Measurements from ENCODE around the gene CFAP299. TPM values are rescaled to one million over a fixed set of nuclear protein-coding genes. Genes with fewer than 3 reads are reported as not detected.

Gene CFAP299
- total RNA-seq, 1 donor from 2014 or later: not detected

DNA sequence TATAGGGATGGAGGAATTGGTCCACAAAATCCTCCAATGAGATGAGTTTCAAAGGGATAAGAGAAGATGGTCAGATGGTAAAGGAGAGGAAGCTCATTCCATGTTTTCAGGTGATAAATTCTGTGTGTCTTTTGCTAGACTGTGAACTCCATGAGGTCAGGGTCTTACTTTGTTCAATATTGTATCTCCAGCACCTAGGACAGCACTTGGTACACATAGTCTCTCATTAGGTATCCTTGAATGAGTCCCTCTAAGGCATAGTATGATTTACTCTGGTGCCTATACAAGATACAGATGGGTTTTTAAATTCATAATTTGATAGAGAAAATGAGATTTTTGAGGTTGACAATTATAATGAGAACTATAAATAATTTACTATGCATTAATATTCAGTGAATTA lies 510.7 kb downstream of the CFAP299 start:
- TF ChIP-seq, protein P1, sequence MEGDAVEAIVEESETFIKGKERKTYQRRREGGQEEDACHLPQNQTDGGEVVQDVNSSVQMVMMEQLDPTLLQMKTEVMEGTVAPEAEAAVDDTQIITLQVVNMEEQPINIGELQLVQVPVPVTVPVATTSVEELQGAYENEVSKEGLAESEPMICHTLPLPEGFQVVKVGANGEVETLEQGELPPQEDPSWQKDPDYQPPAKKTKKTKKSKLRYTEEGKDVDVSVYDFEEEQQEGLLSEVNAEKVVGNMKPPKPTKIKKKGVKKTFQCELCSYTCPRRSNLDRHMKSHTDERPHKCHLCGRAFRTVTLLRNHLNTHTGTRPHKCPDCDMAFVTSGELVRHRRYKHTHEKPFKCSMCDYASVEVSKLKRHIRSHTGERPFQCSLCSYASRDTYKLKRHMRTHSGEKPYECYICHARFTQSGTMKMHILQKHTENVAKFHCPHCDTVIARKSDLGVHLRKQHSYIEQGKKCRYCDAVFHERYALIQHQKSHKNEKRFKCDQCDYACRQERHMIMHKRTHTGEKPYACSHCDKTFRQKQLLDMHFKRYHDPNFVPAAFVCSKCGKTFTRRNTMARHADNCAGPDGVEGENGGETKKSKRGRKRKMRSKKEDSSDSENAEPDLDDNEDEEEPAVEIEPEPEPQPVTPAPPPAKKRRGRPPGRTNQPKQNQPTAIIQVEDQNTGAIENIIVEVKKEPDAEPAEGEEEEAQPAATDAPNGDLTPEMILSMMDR (IDR thresholded peaks at IDR 0.05): no peak
- no peak overlapping the region for H3K4me3 Mint-ChIP-seq (ENCODE audit: unreplicated experiment)
- H3K27me3 Mint-ChIP-seq (ENCODE audit: unreplicated experiment): no peaks in the 10 kb centered on the region
- no peaks in the 10 kb centered on the region for H3K4me1 Mint-ChIP-seq (ENCODE audit: unreplicated experiment)
- H3K9me3 Mint-ChIP-seq (ENCODE audit: unreplicated experiment): peaks cover 16% of the 10 kb centered on the region
- no peak overlapping the region for H3K27ac Mint-ChIP-seq (ENCODE audit: unreplicated experiment)
- no peaks in the 10 kb centered on the region for H3K36me3 Mint-ChIP-seq (ENCODE audit: unreplicated experiment)
- no peak for DNase-seq (ENCODE audit: extremely low spot score, unreplicated experiment)

DNA sequence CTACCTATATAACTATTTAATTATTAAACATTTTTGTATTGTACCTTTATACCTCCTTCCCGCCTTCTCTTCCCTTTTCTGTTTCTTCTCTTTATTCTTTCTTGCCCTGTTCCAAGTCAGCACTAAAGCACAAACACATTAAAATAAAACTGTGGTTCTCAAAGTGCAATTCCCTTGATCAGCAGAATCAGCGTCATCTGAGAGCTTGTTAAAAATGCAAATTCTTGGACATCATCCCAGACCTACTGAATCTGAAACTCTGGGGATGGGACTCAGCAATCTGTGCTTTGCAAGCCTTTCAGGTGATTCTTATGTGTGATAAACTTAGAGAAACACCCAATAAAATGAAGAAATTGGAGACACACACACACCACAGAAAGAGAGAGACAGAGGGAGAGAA lies 516.5 kb downstream of the CFAP299 start:
- Mint-ChIP-seq H3K9me3 (ENCODE audit: unreplicated experiment) (peaks cover 2% of the 10 kb centered on the region), H3K4me3 (ENCODE audit: unreplicated experiment) (no peak overlapping the region), H3K27ac (ENCODE audit: unreplicated experiment) (no peak overlapping the region), H3K4me1 (ENCODE audit: unreplicated experiment) (no peaks in the 10 kb centered on the region), H3K27me3 (ENCODE audit: unreplicated experiment) (no peaks in the 10 kb centered on the region), H3K36me3 (ENCODE audit: unreplicated experiment) (no peaks in the 10 kb centered on the region)
- DNase-seq (ENCODE audit: extremely low spot score, unreplicated experiment): no peak
- TF ChIP-seq, protein P1 (IDR thresholded peaks at IDR 0.05): no peak

DNA sequence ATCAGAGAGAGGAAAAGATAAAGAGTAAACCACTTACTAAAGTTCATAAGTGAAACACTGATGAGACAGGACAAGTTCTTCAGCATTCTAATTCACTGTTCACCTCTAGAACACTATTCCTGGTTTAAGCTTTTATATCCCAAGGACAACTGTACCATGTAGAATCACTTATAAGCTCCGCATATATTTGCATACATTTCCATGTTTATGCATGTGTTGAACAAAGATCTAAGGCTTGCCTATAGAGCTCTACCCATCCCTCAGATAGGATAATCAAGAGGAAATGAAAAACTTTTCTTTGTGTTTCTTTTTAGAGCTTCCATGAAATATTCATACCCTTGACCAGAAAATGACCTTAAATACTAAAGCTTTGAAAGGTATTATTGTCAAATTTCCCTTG lies 538.0 kb downstream of the CFAP299 start:
- no peaks in the 10 kb centered on the region for H3K9me3 Mint-ChIP-seq (ENCODE audit: unreplicated experiment)
- H3K4me3 Mint-ChIP-seq (ENCODE audit: unreplicated experiment): no peak overlapping the region
- DNase-seq (ENCODE audit: extremely low spot score, unreplicated experiment): no peak
- TF ChIP-seq, protein P1 (IDR thresholded peaks at IDR 0.05): no peak
- H3K27ac Mint-ChIP-seq (ENCODE audit: unreplicated experiment): no peak overlapping the region
- H3K27me3 Mint-ChIP-seq (ENCODE audit: unreplicated experiment): peaks cover 3% of the 10 kb centered on the region
- H3K36me3 Mint-ChIP-seq (ENCODE audit: unreplicated experiment): no peaks in the 10 kb centered on the region
- H3K4me1 Mint-ChIP-seq (ENCODE audit: unreplicated experiment): no peaks in the 10 kb centered on the region

DNA sequence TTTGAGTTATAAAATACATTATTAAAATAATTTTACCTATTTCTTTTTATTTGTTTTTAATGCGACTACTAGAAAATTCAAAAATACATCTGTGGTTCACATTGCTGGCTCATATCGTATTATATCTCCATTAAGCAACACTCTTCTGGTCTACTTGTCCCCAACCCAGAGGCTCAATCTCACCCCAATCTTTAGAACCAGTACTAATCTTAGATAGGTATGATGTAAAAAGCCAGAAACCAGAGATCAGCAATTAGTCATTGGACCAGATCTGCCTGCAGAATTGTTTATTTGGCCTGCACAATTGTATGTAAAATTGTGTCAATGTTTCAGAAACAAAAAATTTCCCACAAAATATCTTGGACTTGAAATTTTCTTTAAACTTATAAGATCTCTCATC lies 539.4 kb downstream of the CFAP299 start:
- Mint-ChIP-seq H3K4me3 (ENCODE audit: unreplicated experiment) (no peak overlapping the region), H3K4me1 (ENCODE audit: unreplicated experiment) (no peaks in the 10 kb centered on the region), H3K36me3 (ENCODE audit: unreplicated experiment) (no peaks in the 10 kb centered on the region), H3K9me3 (ENCODE audit: unreplicated experiment) (no peaks in the 10 kb centered on the region), H3K27ac (ENCODE audit: unreplicated experiment) (no peak overlapping the region), H3K27me3 (ENCODE audit: unreplicated experiment) (peaks cover 3% of the 10 kb centered on the region)
- TF ChIP-seq, protein P1 (IDR thresholded peaks at IDR 0.05): no peak
- DNase-seq (ENCODE audit: extremely low spot score, unreplicated experiment): no peak

DNA sequence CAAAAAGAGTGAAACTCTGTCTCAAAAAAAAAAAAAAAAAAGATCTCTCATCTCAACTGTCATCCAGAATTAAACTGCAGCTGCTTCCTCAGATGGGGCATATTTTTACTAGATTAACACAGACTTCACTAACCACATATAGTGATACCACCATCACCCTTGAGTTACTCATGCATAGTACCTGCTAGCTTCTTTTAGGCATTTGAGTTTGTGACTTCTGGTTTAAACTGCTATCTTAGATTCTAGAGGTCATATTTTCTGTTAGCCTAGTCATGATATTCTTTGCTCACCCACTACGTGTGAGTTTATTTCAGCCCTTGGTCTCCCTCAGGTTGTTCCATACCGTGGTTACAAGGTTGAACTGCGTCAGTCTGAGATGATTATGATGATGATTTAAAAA lies 540.1 kb downstream of the CFAP299 start:
- no peaks in the 10 kb centered on the region for H3K9me3 Mint-ChIP-seq (ENCODE audit: unreplicated experiment)
- H3K27ac Mint-ChIP-seq (ENCODE audit: unreplicated experiment): no peak overlapping the region
- no peaks in the 10 kb centered on the region for H3K36me3 Mint-ChIP-seq (ENCODE audit: unreplicated experiment)
- H3K4me3 Mint-ChIP-seq (ENCODE audit: unreplicated experiment): no peak overlapping the region
- TF ChIP-seq, protein P1 (IDR thresholded peaks at IDR 0.05): no peak
- H3K27me3 Mint-ChIP-seq (ENCODE audit: unreplicated experiment): peaks cover 3% of the 10 kb centered on the region
- DNase-seq (ENCODE audit: extremely low spot score, unreplicated experiment): no peak
- no peaks in the 10 kb centered on the region for H3K4me1 Mint-ChIP-seq (ENCODE audit: unreplicated experiment)
